ENCODE measurements around the gene GAB4. TPM values are rescaled to one million over a fixed set of nuclear protein-coding genes. Genes with fewer than 3 reads are reported as not detected.
"Not testable (repeated sequence)": the region's sequence is repeated elsewhere in the genome, so short reads cannot be mapped to it uniquely, and the experiment has no call there.

The GAB4 gene
- total RNA-seq, 1 donor from 2014 or later: not detected

GRCh38 chr22:16949561-16949960 lies 58.5 kb downstream of the GAB4 start:
- no peak overlapping the region for H3K4me3 ChIP-seq (ENCODE audit: low read length in 3 of 3)
- no peak overlapping the region for H3K27ac ChIP-seq (ENCODE audit: low read depth, low read length)
- H3K9ac ChIP-seq (ENCODE audit: low read depth in 1 of 3, low read length in 3 of 3): no peak overlapping the region
- peaks cover 0 to 3% (median 0%) of the 10 kb centered on the region in 3 donors for H3K27me3 ChIP-seq (ENCODE audit: control insufficient read depth in 3 of 3, insufficient read depth in 3 of 3, low read length in 3 of 3)
- peaks cover 4 to 9% (median 4%) of the 10 kb centered on the region in 3 donors for H3K4me1 ChIP-seq (ENCODE audit: control insufficient read depth in 3 of 3, insufficient read depth in 3 of 3, low read length in 3 of 3)
- H3K9me3 ChIP-seq (ENCODE audit: control insufficient read depth in 3 of 3, low read length in 3 of 3): no peaks in the 10 kb centered on the region
- H3K36me3 ChIP-seq (ENCODE audit: control insufficient read depth in 3 of 3, insufficient read depth in 3 of 3, low read length in 3 of 3): no peaks in the 10 kb centered on the region

GRCh38 chr22:16937811-16938210 lies 70.2 kb downstream of the GAB4 start:
- H3K9me3 ChIP-seq (ENCODE audit: control insufficient read depth in 3 of 3, low read length in 3 of 3): no peaks in the 10 kb centered on the region
- no peak overlapping the region for H3K4me3 ChIP-seq (ENCODE audit: low read length in 3 of 3)
- no peaks in the 10 kb centered on the region for H3K36me3 ChIP-seq (ENCODE audit: control insufficient read depth in 3 of 3, insufficient read depth in 3 of 3, low read length in 3 of 3)
- no peaks in the 10 kb centered on the region for H3K4me1 ChIP-seq (ENCODE audit: control insufficient read depth in 3 of 3, insufficient read depth in 3 of 3, low read length in 3 of 3)
- no peak overlapping the region for H3K27ac ChIP-seq (ENCODE audit: low read depth, low read length)
- no peak overlapping the region for H3K9ac ChIP-seq (ENCODE audit: low read depth in 1 of 3, low read length in 3 of 3)
- H3K27me3 ChIP-seq (ENCODE audit: control insufficient read depth in 3 of 3, insufficient read depth in 3 of 3, low read length in 3 of 3): peaks cover 0 to 4% (median 0%) of the 10 kb centered on the region in 3 donors

- H3K9me3 ChIP-seq (ENCODE audit: control insufficient read depth in 3 of 3, low read length in 3 of 3); H3K9ac ChIP-seq (ENCODE audit: low read depth in 1 of 3, low read length in 3 of 3); H3K4me3 ChIP-seq (ENCODE audit: low read length in 3 of 3); H3K27ac ChIP-seq (ENCODE audit: low read depth, low read length); H3K27me3 ChIP-seq (ENCODE audit: control insufficient read depth in 3 of 3, insufficient read depth in 3 of 3, low read length in 3 of 3); H3K36me3 ChIP-seq (ENCODE audit: control insufficient read depth in 3 of 3, insufficient read depth in 3 of 3, low read length in 3 of 3); H3K4me1 ChIP-seq (ENCODE audit: control insufficient read depth in 3 of 3, insufficient read depth in 3 of 3, low read length in 3 of 3): not testable (repeated sequence)
These were observed 70.8 kb downstream of the GAB4 start for GRCh38 chr22:16937209-16937608.

GRCh38 chr22:16936625-16937024 lies 71.4 kb downstream of the GAB4 start:
- no peaks in the 10 kb centered on the region for H3K4me1 ChIP-seq (ENCODE audit: control insufficient read depth in 3 of 3, insufficient read depth in 3 of 3, low read length in 3 of 3)
- no peak overlapping the region for H3K9ac ChIP-seq (ENCODE audit: low read depth in 1 of 3, low read length in 3 of 3)
- no peak overlapping the region for H3K27ac ChIP-seq (ENCODE audit: low read depth, low read length)
- H3K36me3 ChIP-seq (ENCODE audit: control insufficient read depth in 3 of 3, insufficient read depth in 3 of 3, low read length in 3 of 3): no peaks in the 10 kb centered on the region
- no peak overlapping the region for H3K4me3 ChIP-seq (ENCODE audit: low read length in 3 of 3)
- H3K9me3 ChIP-seq (ENCODE audit: control insufficient read depth in 3 of 3, low read length in 3 of 3): no peaks in the 10 kb centered on the region
- H3K27me3 ChIP-seq (ENCODE audit: control insufficient read depth in 3 of 3, insufficient read depth in 3 of 3, low read length in 3 of 3): peaks cover 0 to 4% (median 2%) of the 10 kb centered on the region in 3 donors

- no peak overlapping the region for H3K4me3 ChIP-seq (ENCODE audit: low read length in 3 of 3)
- H3K27ac ChIP-seq (ENCODE audit: low read depth, low read length): no peak overlapping the region
- no peaks in the 10 kb centered on the region for H3K4me1 ChIP-seq (ENCODE audit: control insufficient read depth in 3 of 3, insufficient read depth in 3 of 3, low read length in 3 of 3)
- no peak overlapping the region for H3K9ac ChIP-seq (ENCODE audit: low read depth in 1 of 3, low read length in 3 of 3)
- H3K9me3 ChIP-seq (ENCODE audit: control insufficient read depth in 3 of 3, low read length in 3 of 3): no peaks in the 10 kb centered on the region
- H3K36me3 ChIP-seq (ENCODE audit: control insufficient read depth in 3 of 3, insufficient read depth in 3 of 3, low read length in 3 of 3): no peaks in the 10 kb centered on the region
- peaks cover 2 to 5% (median 2%) of the 10 kb centered on the region in 3 donors for H3K27me3 ChIP-seq (ENCODE audit: control insufficient read depth in 3 of 3, insufficient read depth in 3 of 3, low read length in 3 of 3)
These were observed 72.8 kb downstream of the GAB4 start for GRCh38 chr22:16935209-16935608.

GRCh38 chr22:16933291-16934282 lies 74.4 kb downstream of the GAB4 start:
- peaks cover 2 to 11% (median 9%) of the 10 kb centered on the region in 3 donors for H3K27me3 ChIP-seq (ENCODE audit: control insufficient read depth in 3 of 3, insufficient read depth in 3 of 3, low read length in 3 of 3)
- no peaks in the 10 kb centered on the region for H3K36me3 ChIP-seq (ENCODE audit: control insufficient read depth in 3 of 3, insufficient read depth in 3 of 3, low read length in 3 of 3)

GRCh38 chr22:16932577-16932976 lies 75.4 kb downstream of the GAB4 start:
- Histone ChIP-seq H3K27ac (ENCODE audit: low read depth, low read length) (no peak overlapping the region), H3K27me3 (ENCODE audit: control insufficient read depth in 3 of 3, insufficient read depth in 3 of 3, low read length in 3 of 3) (peaks cover 2 to 19% (median 9%) of the 10 kb centered on the region in 3 donors), H3K9ac (ENCODE audit: low read depth in 1 of 3, low read length in 3 of 3) (no peak overlapping the region), H3K36me3 (ENCODE audit: control insufficient read depth in 3 of 3, insufficient read depth in 3 of 3, low read length in 3 of 3) (no peaks in the 10 kb centered on the region), H3K9me3 (ENCODE audit: control insufficient read depth in 3 of 3, low read length in 3 of 3) (no peaks in the 10 kb centered on the region), H3K4me3 (ENCODE audit: low read length in 3 of 3) (no peak overlapping the region), H3K4me1 (ENCODE audit: control insufficient read depth in 3 of 3, insufficient read depth in 3 of 3, low read length in 3 of 3) (no peaks in the 10 kb centered on the region)

More at GRCh38 chr22:16933291-16934282, 74.4 kb downstream of the GAB4 start:
- H3K4me3 ChIP-seq (ENCODE audit: low read length in 3 of 3): no peak overlapping the region
- H3K9ac ChIP-seq (ENCODE audit: low read depth in 1 of 3, low read length in 3 of 3): no peak overlapping the region
- no peak overlapping the region for H3K27ac ChIP-seq (ENCODE audit: low read depth, low read length)
- no peaks in the 10 kb centered on the region for H3K9me3 ChIP-seq (ENCODE audit: control insufficient read depth in 3 of 3, low read length in 3 of 3)
- no peaks in the 10 kb centered on the region for H3K4me1 ChIP-seq (ENCODE audit: control insufficient read depth in 3 of 3, insufficient read depth in 3 of 3, low read length in 3 of 3)

GRCh38 chr22:16925407-16925966 lies 82.5 kb downstream of the GAB4 start:
- no peaks in the 10 kb centered on the region for H3K9me3 ChIP-seq (ENCODE audit: control insufficient read depth in 3 of 3, low read length in 3 of 3)
- H3K27me3 ChIP-seq (ENCODE audit: control insufficient read depth in 3 of 3, insufficient read depth in 3 of 3, low read length in 3 of 3): peaks cover 14 to 33% (median 18%) of the 10 kb centered on the region in 3 donors
- H3K27ac ChIP-seq (ENCODE audit: low read depth, low read length): no peak overlapping the region
- H3K4me3 ChIP-seq (ENCODE audit: low read length in 3 of 3): no peak overlapping the region
- no peaks in the 10 kb centered on the region for H3K4me1 ChIP-seq (ENCODE audit: control insufficient read depth in 3 of 3, insufficient read depth in 3 of 3, low read length in 3 of 3)
- no peak overlapping the region for H3K9ac ChIP-seq (ENCODE audit: low read depth in 1 of 3, low read length in 3 of 3)
- no peaks in the 10 kb centered on the region for H3K36me3 ChIP-seq (ENCODE audit: control insufficient read depth in 3 of 3, insufficient read depth in 3 of 3, low read length in 3 of 3)

GRCh38 chr22:16922706-16923105 lies 85.3 kb downstream of the GAB4 start:
- Histone ChIP-seq H3K9ac (ENCODE audit: low read depth in 1 of 3, low read length in 3 of 3) (no peak overlapping the region), H3K27me3 (ENCODE audit: control insufficient read depth in 3 of 3, insufficient read depth in 3 of 3, low read length in 3 of 3) (peaks cover 13 to 16% (median 14%) of the 10 kb centered on the region in 3 donors), H3K36me3 (ENCODE audit: control insufficient read depth in 3 of 3, insufficient read depth in 3 of 3, low read length in 3 of 3) (no peaks in the 10 kb centered on the region), H3K4me3 (ENCODE audit: low read length in 3 of 3) (no peak overlapping the region), H3K27ac (ENCODE audit: low read depth, low read length) (no peak overlapping the region), H3K4me1 (ENCODE audit: control insufficient read depth in 3 of 3, insufficient read depth in 3 of 3, low read length in 3 of 3) (no peaks in the 10 kb centered on the region), H3K9me3 (ENCODE audit: control insufficient read depth in 3 of 3, low read length in 3 of 3) (no peaks in the 10 kb centered on the region)

GRCh38 chr22:16922076-16922475 lies 85.9 kb downstream of the GAB4 start:
- H3K27ac ChIP-seq (ENCODE audit: low read depth, low read length): no peak overlapping the region
- H3K4me3 ChIP-seq (ENCODE audit: low read length in 3 of 3): no peak overlapping the region
- no peaks in the 10 kb centered on the region for H3K9me3 ChIP-seq (ENCODE audit: control insufficient read depth in 3 of 3, low read length in 3 of 3)
- H3K36me3 ChIP-seq (ENCODE audit: control insufficient read depth in 3 of 3, insufficient read depth in 3 of 3, low read length in 3 of 3): no peaks in the 10 kb centered on the region
- no peak overlapping the region for H3K9ac ChIP-seq (ENCODE audit: low read depth in 1 of 3, low read length in 3 of 3)
- no peaks in the 10 kb centered on the region for H3K4me1 ChIP-seq (ENCODE audit: control insufficient read depth in 3 of 3, insufficient read depth in 3 of 3, low read length in 3 of 3)
- peaks cover 14 to 16% (median 15%) of the 10 kb centered on the region in 3 donors for H3K27me3 ChIP-seq (ENCODE audit: control insufficient read depth in 3 of 3, insufficient read depth in 3 of 3, low read length in 3 of 3)
